GM21360 (cell line): ENCODE data around the gene MTMR8.
"Not testable (repeated sequence)": the region's sequence is repeated elsewhere in the genome, so short reads cannot be mapped to it uniquely, and the experiment has no call there.

ENCODE experiments used
- ATAC-seq: cut with Tn5 transposase; IDR thresholded peaks from one replicate; pipeline ENCODE4 v1.9.1; 2021; ENCODE audit warnings: mild to moderate bottlenecking, moderate library complexity; ENCODE audit not compliant: unreplicated experiment

MTMR8 gene

GRCh38 chrX:64394874-64395567 is at the start of gene MTMR8:
MTMR8 (minus strand) TSS chrX:64395452; CDS start chrX:64395363, 89 bp downstream.
- ATAC-seq, result peak; percentile 95

GRCh38 chrX:64439551-64439950 is 44.3 kb upstream of the MTMR8 start:
- ATAC-seq, result no peak

- no peak for ATAC-seq
These were observed 42.4 kb upstream of the MTMR8 start for GRCh38 chrX:64437665-64438064.

- no peak for ATAC-seq
These were observed 42.0 kb upstream of the MTMR8 start for GRCh38 chrX:64437218-64437617.

- ATAC-seq, result no peak
These were observed 33.1 kb upstream of the MTMR8 start for GRCh38 chrX:64428371-64428770.

GRCh38 chrX:64427787-64428186 is 32.5 kb upstream of the MTMR8 start:
- peak; percentile 97 for ATAC-seq

- ATAC-seq, result peak; percentile 55
These were observed 32.0 kb upstream of the MTMR8 start for GRCh38 chrX:64427281-64427680.

- not testable (repeated sequence) for ATAC-seq
These were observed 14.5 kb upstream of the MTMR8 start for GRCh38 chrX:64409730-64410129.

GRCh38 chrX:64398088-64398487 is 2.8 kb upstream of the MTMR8 start:
- ATAC-seq, result no peak

- ATAC-seq, result peak; percentile 17
These were observed 297 bp upstream of the MTMR8 start for GRCh38 chrX:64395568-64395929.

- ATAC-seq, result no peak
These were observed 986 bp downstream of the MTMR8 start for GRCh38 chrX:64394059-64394873.

- no peak for ATAC-seq
These were observed 5.8 kb downstream of the MTMR8 start for GRCh38 chrX:64389489-64389888.

GRCh38 chrX:64380789-64381188 is 14.5 kb downstream of the MTMR8 start:
- ATAC-seq, result not testable (repeated sequence)

- ATAC-seq, result no peak
These were observed 15.3 kb downstream of the MTMR8 start for GRCh38 chrX:64379924-64380323.

GRCh38 chrX:64377753-64378152 is 17.5 kb downstream of the MTMR8 start:
- no peak for ATAC-seq

- ATAC-seq, result no peak
These were observed 43.2 kb downstream of the MTMR8 start for GRCh38 chrX:64352081-64352480.

GRCh38 chrX:64350521-64350920 is 44.7 kb downstream of the MTMR8 start:
- ATAC-seq, result no peak

- no peak for ATAC-seq
These were observed 45.2 kb downstream of the MTMR8 start for GRCh38 chrX:64350047-64350446.

GRCh38 chrX:64342811-64343210 is 52.4 kb downstream of the MTMR8 start:
- ATAC-seq, result no peak

- no peak for ATAC-seq
These were observed 57.0 kb downstream of the MTMR8 start for GRCh38 chrX:64338296-64338695.

- ATAC-seq, result no peak
These were observed 60.8 kb downstream of the MTMR8 start for GRCh38 chrX:64334467-64334866.

- no peak for ATAC-seq
These were observed 65.0 kb downstream of the MTMR8 start for GRCh38 chrX:64330284-64330683.
